Endothelial cell of umbilical vein (primary cell): ENCODE measurements around the gene CRACR2A. TPM values are rescaled to one million over a fixed set of nuclear protein-coding genes. Genes with fewer than 3 reads are reported as not detected.

ENCODE experiments used
- BruUV-seq: library from RNA; stranded (reverse); fragments of 400-500 nt; replicated peaks from 2 replicates; lab custom pipeline; 2021; lab: Mats Ljungman, UMichigan
- CTCF ChIA-PET: fragments of 300-600, 350-600 bp; sonication (Branson Sonifier 250); formaldehyde crosslinking; loops from one replicate; lab custom pipeline; 2021; ENCODE audit warnings: antibody characterized with exemption, inconsistent platforms; lab: Charles Lee
- POLR2A ChIA-PET: fragments of 300-600, 350-600 bp; sonication (Branson Sonifier 250); formaldehyde crosslinking; loops from one replicate; lab custom pipeline; 2021; ENCODE audit warnings: antibody characterized with exemption, inconsistent platforms; lab: Charles Lee
- DNase-seq: peaks from one replicate; pipeline ENCODE4 v3.0.0-alpha.2; 2011; ENCODE audit warnings: low read depth, low spot score
- FAIRE-seq: peaks from 2 replicates; lab custom pipeline; 2011; peaks lifted over from hg19 to GRCh38; lab: Jason Lieb, UNC
- H2AFZ ChIP-seq: 2 replicates; pipeline ENCODE4 v1.6.0; 2012; ENCODE audit warnings: low read depth, low read length, control low read depth, inconsistent platforms
- H3K27ac ChIP-seq: 2 replicates; pipeline ENCODE4 v1.5.1; 2011; ENCODE audit warnings: low read depth, mild to moderate bottlenecking, control low read depth, low read length, moderate library complexity; ENCODE audit not compliant: insufficient read depth
- H3K27me3 ChIP-seq, 2 experiments: 2 replicates each; pipeline versions ENCODE4 v1.6.0 to v1.6.1; 2011; ENCODE audit warnings: low read length in 2 of 2, mixed read lengths in 1 of 2; ENCODE audit not compliant: control insufficient read depth in 2 of 2, insufficient read depth in 2 of 2
- H3K36me3 ChIP-seq, 2 experiments: 2 replicates in 1 of 2; 3 replicates in 1 of 2; pipeline ENCODE4 v1.5.1; 2011; ENCODE audit warnings: low read length in 2 of 2, mild to moderate bottlenecking in 1 of 2, moderate library complexity in 1 of 2; ENCODE audit not compliant: control insufficient read depth in 2 of 2, insufficient read depth in 2 of 2; ENCODE audit errors: extremely low read depth in 1 of 2
- H3K4me1 ChIP-seq: 3 replicates; pipeline ENCODE4 v1.5.1; 2011; ENCODE audit warnings: mild to moderate bottlenecking, low read length; ENCODE audit not compliant: control insufficient read depth, insufficient read depth; ENCODE audit errors: extremely low read depth
- H3K4me2 ChIP-seq: 2 replicates; pipeline ENCODE4 v1.6.1; 2011; ENCODE audit warnings: low read length, control low read depth, mixed read lengths; ENCODE audit not compliant: insufficient read depth
- H3K4me3 ChIP-seq, 3 experiments: fragments of 200-600 bp in 1 of 3; sonication (generic), shearing (Covaris generic) in 1 of 3; replicated peaks in 1 of 3; 2 replicates each; pipeline ENCODE4 v1.5.1; 2011 to 2016; ENCODE audit warnings: control low read depth in 3 of 3, low read length in 3 of 3, mild to moderate bottlenecking in 2 of 3, inconsistent platforms in 1 of 3, low read depth in 1 of 3, moderate library complexity in 1 of 3; ENCODE audit not compliant: insufficient read depth in 1 of 3
- H3K79me2 ChIP-seq: 2 replicates; pipeline ENCODE4 v1.6.0; 2012; ENCODE audit warnings: low read length, inconsistent platforms; ENCODE audit not compliant: control insufficient read depth, insufficient read depth
- H3K9ac ChIP-seq: replicated peaks from 2 replicates; pipeline ENCODE3; 2011; ENCODE audit warnings: low read length, control low read depth; ENCODE audit not compliant: insufficient read depth; ENCODE audit errors: extremely low read depth
- H3K9me1 ChIP-seq: replicated peaks from 3 replicates; pipeline ENCODE4 v1.6.0; 2011; ENCODE audit warnings: mild to moderate bottlenecking, low read length; ENCODE audit not compliant: control insufficient read depth, insufficient read depth; ENCODE audit errors: extremely low read depth
- H3K9me3 ChIP-seq: replicated peaks from 2 replicates; pipeline ENCODE4 v1.5.1; 2012; ENCODE audit warnings: low read length, inconsistent platforms; ENCODE audit not compliant: control insufficient read depth, insufficient read depth
- H4K20me1 ChIP-seq: replicated peaks from 2 replicates; pipeline ENCODE3; 2011; ENCODE audit warnings: mild to moderate bottlenecking, low read length; ENCODE audit not compliant: control insufficient read depth, insufficient read depth; ENCODE audit errors: extremely low read depth
- EZH2 ChIP-seq: IDR thresholded peaks from 2 replicates; pipeline ENCODE4 v1.6.1; 2012; ENCODE audit warnings: borderline replicate concordance, low read depth, mild to moderate bottlenecking, moderate library complexity, low read length, inconsistent platforms; ENCODE audit not compliant: severe bottlenecking
- FOS ChIP-seq: IDR thresholded peaks from 2 replicates; pipeline ENCODE4 v1.6.1; 2011; ENCODE audit warnings: mild to moderate bottlenecking, low read length, moderate library complexity, borderline replicate concordance; ENCODE audit not compliant: insufficient read depth
- GATA2 ChIP-seq: IDR thresholded peaks from 2 replicates; pipeline ENCODE4 v1.7.0; 2011; ENCODE audit warnings: low read depth, mild to moderate bottlenecking, moderate library complexity, mixed read lengths, low read length; ENCODE audit not compliant: insufficient read length, insufficient read depth
- JUN ChIP-seq: IDR thresholded peaks from 2 replicates; pipeline ENCODE4 v1.6.1; 2011; ENCODE audit warnings: borderline replicate concordance, low read depth; ENCODE audit not compliant: insufficient read length, insufficient read depth
- MYC ChIP-seq: IDR thresholded peaks from one replicate; pipeline ENCODE4 v1.6.1; 2011; ENCODE audit warnings: mild to moderate bottlenecking, low read depth, low read length
- POLR2A ChIP-seq: IDR thresholded peaks from 2 replicates; pipeline ENCODE4 v1.6.1; 2012; ENCODE audit warnings: low read depth, mild to moderate bottlenecking, control low read depth, low read length
- POLR2AphosphoS5 ChIP-seq: IDR thresholded peaks from 2 replicates; pipeline ENCODE4 v1.6.1; 2012; ENCODE audit warnings: low read depth, mild to moderate bottlenecking, control low read depth, low read length, moderate library complexity; ENCODE audit not compliant: insufficient read depth
- dilution Hi-C: fragments of 300-500 bp; cut with MboI; formaldehyde crosslinking; loops from one replicate; pipeline ENCODE4 v1.15.0; 2019; ENCODE audit warnings: low sequenced_read_pairs; ENCODE audit not compliant: extremely low pct_ligation_motif_present
- intact Hi-C: fragments of 100-400 bp; cut with micrococcal nuclease; formaldehyde crosslinking; loops from one replicate; pipeline ENCODE4 v1.10.0; 2022
- polyA plus RNA-seq, 4 experiments: library from polyadenylated mRNA; depleted of rRNA in 3 of 4; stranded (reverse) in 3 of 4; unstranded in 1 of 4; fragments of >200 nt; gene quantifications; 2 replicates each; pipeline versions ENCODE4 v1.2.1 to v1.2.3, GENCODE V29; 2011 to 2012; ENCODE audit warnings: missing spikeins in 1 of 4
- total RNA-seq: library from RNA; stranded (reverse); gene quantifications from 2 replicates; pipeline ENCODE4 v1.2.3, GENCODE V29; 2021
- TF ChIP-seq, protein P1 (sequence below), 2 donors: IDR thresholded peaks; 1 replicate in 1 of 2; 2 replicates in 1 of 2; pipeline ENCODE4 v1.5.1; 2011; ENCODE audit warnings: low read length in 2 of 2, mild to moderate bottlenecking in 2 of 2, moderate library complexity in 2 of 2, control low read depth in 1 of 2, inconsistent platforms in 1 of 2, low read depth in 1 of 2; ENCODE audit not compliant: insufficient read depth in 1 of 2; ENCODE audit errors: extremely low read depth in 1 of 2
- TF ChIP-seq, protein P2 (sequence below): IDR thresholded peaks from 2 replicates; pipeline ENCODE4 v1.6.1; 2011; ENCODE audit not compliant: insufficient read depth, insufficient read length

CRACR2A gene
- total and polyA plus RNA-seq, 2 donors (not counting 3 experiments of a cell fraction or from before 2014, with no cell fraction given) = 4.4 to 15.9 TPM

- no peaks in the 10 kb centered on the region for H3K79me2 ChIP-seq
- H3K27me3 ChIP-seq = no peaks in the 10 kb centered on the region
- no peak overlapping the region for H2AFZ ChIP-seq
- no peaks in the 10 kb centered on the region for H3K4me1 ChIP-seq
- H3K9me3 ChIP-seq = no peaks in the 10 kb centered on the region
- no peak overlapping the region for H3K4me3 ChIP-seq
- no peak overlapping the region for H3K27ac ChIP-seq
- dilution Hi-C loops = no loop called here
- no TSS peak for BruUV-seq
- H3K4me2 ChIP-seq = no peak overlapping the region
- TF ChIP-seq, protein P1, sequence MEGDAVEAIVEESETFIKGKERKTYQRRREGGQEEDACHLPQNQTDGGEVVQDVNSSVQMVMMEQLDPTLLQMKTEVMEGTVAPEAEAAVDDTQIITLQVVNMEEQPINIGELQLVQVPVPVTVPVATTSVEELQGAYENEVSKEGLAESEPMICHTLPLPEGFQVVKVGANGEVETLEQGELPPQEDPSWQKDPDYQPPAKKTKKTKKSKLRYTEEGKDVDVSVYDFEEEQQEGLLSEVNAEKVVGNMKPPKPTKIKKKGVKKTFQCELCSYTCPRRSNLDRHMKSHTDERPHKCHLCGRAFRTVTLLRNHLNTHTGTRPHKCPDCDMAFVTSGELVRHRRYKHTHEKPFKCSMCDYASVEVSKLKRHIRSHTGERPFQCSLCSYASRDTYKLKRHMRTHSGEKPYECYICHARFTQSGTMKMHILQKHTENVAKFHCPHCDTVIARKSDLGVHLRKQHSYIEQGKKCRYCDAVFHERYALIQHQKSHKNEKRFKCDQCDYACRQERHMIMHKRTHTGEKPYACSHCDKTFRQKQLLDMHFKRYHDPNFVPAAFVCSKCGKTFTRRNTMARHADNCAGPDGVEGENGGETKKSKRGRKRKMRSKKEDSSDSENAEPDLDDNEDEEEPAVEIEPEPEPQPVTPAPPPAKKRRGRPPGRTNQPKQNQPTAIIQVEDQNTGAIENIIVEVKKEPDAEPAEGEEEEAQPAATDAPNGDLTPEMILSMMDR (IDR thresholded peaks at IDR 0.05; ENCODE audit: extremely low read depth in 1 of 2, insufficient read depth in 1 of 2, low read depth in 1 of 2, low read length in 2 of 2) = no peak
- no peak for TF ChIP-seq POLR2A
- no peak for TF ChIP-seq MYC
- no peak for TF ChIP-seq JUN
- no peak for TF ChIP-seq FOS
- TF ChIP-seq POLR2AphosphoS5 = no peak
- TF ChIP-seq, protein P2, sequence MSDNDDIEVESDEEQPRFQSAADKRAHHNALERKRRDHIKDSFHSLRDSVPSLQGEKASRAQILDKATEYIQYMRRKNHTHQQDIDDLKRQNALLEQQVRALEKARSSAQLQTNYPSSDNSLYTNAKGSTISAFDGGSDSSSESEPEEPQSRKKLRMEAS = no peak
- TF ChIP-seq EZH2 = no peak
- no peak for TF ChIP-seq GATA2
- H3K9ac ChIP-seq = no peak overlapping the region
- intact Hi-C loops = no loop called here
- ChIA-PET POLR2A (no interaction called here), CTCF (no interaction called here)
- FAIRE-seq = no peak
- no peak for DNase-seq
- no peaks in the 10 kb centered on the region for H3K9me1 ChIP-seq
- no peaks in the 10 kb centered on the region for H3K36me3 ChIP-seq
- H4K20me1 ChIP-seq = no peaks in the 10 kb centered on the region
Observed at GRCh38 chr12:3613641-3614395, 139.1 kb downstream of the CRACR2A start.
